Measurements from ENCODE around the gene URB2.
A peak's percentile ranks its signal among the peaks of the same experiment; 100 is the strongest.

The URB2 gene

GRCh38 chr1:229645324-229645993 is 19.4 kb downstream of the URB2 start:
- DNase-seq (ENCODE audit: low spot score): no peak

GRCh38 chr1:229648406-229648805 is 22.4 kb downstream of the URB2 start:
- no peak for DNase-seq (ENCODE audit: low spot score)

GRCh38 chr1:229650045-229650444 is 24.0 kb downstream of the URB2 start:
- DNase-seq (ENCODE audit: low spot score): no peak

GRCh38 chr1:229651546-229651945 is 25.5 kb downstream of the URB2 start:
- no peak for DNase-seq (ENCODE audit: low spot score)

GRCh38 chr1:229653420-229653819 is 27.4 kb downstream of the URB2 start:
- DNase-seq (ENCODE audit: low spot score): no peak

- DNase-seq (ENCODE audit: low spot score): no peak
Measured at GRCh38 chr1:229655781-229656180, 29.7 kb downstream of the URB2 start.

- DNase-seq (ENCODE audit: low spot score): no peak
Measured at GRCh38 chr1:229657993-229658755, 32.1 kb downstream of the URB2 start.

GRCh38 chr1:229661022-229661877 is 35.2 kb downstream of the URB2 start:
- peak; percentile 88 for DNase-seq (ENCODE audit: low spot score)

- no peak for DNase-seq (ENCODE audit: low spot score)
Measured at GRCh38 chr1:229661897-229662296, 35.9 kb downstream of the URB2 start.

GRCh38 chr1:229664133-229664689 is 38.2 kb downstream of the URB2 start:
- DNase-seq (ENCODE audit: low spot score): no peak

GRCh38 chr1:229665912-229666558 is 40.0 kb downstream of the URB2 start:
- no peak for DNase-seq (ENCODE audit: low spot score)

- DNase-seq (ENCODE audit: low spot score): no peak
Measured at GRCh38 chr1:229666585-229666984, 40.5 kb downstream of the URB2 start.

- DNase-seq (ENCODE audit: low spot score): no peak
Measured at GRCh38 chr1:229669333-229669732, 43.3 kb downstream of the URB2 start.

- DNase-seq (ENCODE audit: low spot score): no peak
Measured at GRCh38 chr1:229671310-229671709, 45.3 kb downstream of the URB2 start.

- DNase-seq (ENCODE audit: low spot score): no peak
Measured at GRCh38 chr1:229672246-229672645, 46.2 kb downstream of the URB2 start.

GRCh38 chr1:229674042-229674441 is 48.0 kb downstream of the URB2 start:
- DNase-seq (ENCODE audit: low spot score): no peak

GRCh38 chr1:229675396-229675795 is 49.3 kb downstream of the URB2 start:
- no peak for DNase-seq (ENCODE audit: low spot score)

- no peak for DNase-seq (ENCODE audit: low spot score)
Measured at GRCh38 chr1:229685149-229685548, 59.1 kb downstream of the URB2 start.

GRCh38 chr1:229689273-229689672 is 63.2 kb downstream of the URB2 start:
- DNase-seq (ENCODE audit: low spot score): no peak

GRCh38 chr1:229689904-229690303 is 63.9 kb downstream of the URB2 start:
- DNase-seq (ENCODE audit: low spot score): no peak

GRCh38 chr1:229690662-229691061 is 64.6 kb downstream of the URB2 start:
- no peak for DNase-seq (ENCODE audit: low spot score)

- no peak for DNase-seq (ENCODE audit: low spot score)
Measured at GRCh38 chr1:229691362-229691761, 65.3 kb downstream of the URB2 start.
